K562 treated with DMSO at 1 percent for 24 hours (cell line): Measurements from ENCODE around the gene HOXA5. TPM values are rescaled to one million over a fixed set of nuclear protein-coding genes. Genes with fewer than 3 reads are reported as not detected.

Experiments
- total RNA-seq: library from RNA; unstranded; fragments of 300-600 nt; gene quantifications from 2 replicates; pipeline ENCODE4 v1.2.3, GENCODE V29; 2022; ENCODE audit warnings: low read depth; ENCODE audit not compliant: insufficient read depth

Gene HOXA5
- total RNA-seq, 1 experiment from 2014 or later: not detected

Other genes starting within 250 kb of the HOXA5 start
- 0.12 TPM in 1 of 2 replicates, not detected in the other for gene HOXA1, start 47.7 kb downstream of the HOXA5 start, total RNA-seq
- gene HOXA2, start 41.0 kb downstream of the HOXA5 start, total RNA-seq: not detected in 2 replicates
- not detected in 2 replicates for gene HOXA4, start 12.9 kb downstream of the HOXA5 start, total RNA-seq
- gene HOXA6, start 4.1 kb upstream of the HOXA5 start, total RNA-seq: not detected in 2 replicates
- gene HOXA3, start 8.9 kb upstream of the HOXA5 start, total RNA-seq: not detected in 2 replicates
- not detected in 2 replicates for gene HOXA7, start 13.0 kb upstream of the HOXA5 start, total RNA-seq
- not detected in 2 replicates for gene HOXA9, start 21.9 kb upstream of the HOXA5 start, total RNA-seq
- gene HOXA10, start 30.6 kb upstream of the HOXA5 start, total RNA-seq: not detected in 2 replicates
- not detected in 2 replicates for gene HOXA11, start 41.6 kb upstream of the HOXA5 start, total RNA-seq
- gene HOXA13, start 56.4 kb upstream of the HOXA5 start, total RNA-seq: not detected in 2 replicates
- gene EVX1, start 99.1 kb upstream of the HOXA5 start, total RNA-seq: not detected in 2 replicates